HG03045 (cell line): Measurements from ENCODE around the gene ITGB5.

Source experiments
- ATAC-seq: cut with Tn5 transposase; IDR thresholded peaks from one replicate; pipeline ENCODE4 v1.9.1; 2021; ENCODE audit warnings: mild to moderate bottlenecking, moderate library complexity; ENCODE audit not compliant: unreplicated experiment

The ITGB5 gene

DNA sequence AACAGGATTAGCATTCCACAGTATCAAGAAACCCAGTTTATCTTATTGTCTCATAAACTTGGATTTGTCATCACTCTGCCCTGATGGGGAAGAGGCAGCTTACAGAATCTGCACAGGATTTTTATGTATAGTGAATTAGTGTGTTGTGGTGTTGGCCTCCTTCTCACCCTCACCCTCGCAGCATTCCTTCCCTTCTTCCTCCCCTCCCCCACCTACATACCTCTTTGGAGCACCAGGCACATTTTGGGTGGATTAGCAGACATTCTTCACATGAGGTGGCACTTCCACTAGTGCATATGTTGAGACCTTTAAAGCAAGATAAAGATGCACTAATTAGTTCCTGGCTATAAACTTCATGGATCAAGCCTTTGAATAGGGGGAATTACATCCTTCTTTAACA lies 13.9 kb downstream of the ITGB5 start:
- ATAC-seq, result no peak

DNA sequence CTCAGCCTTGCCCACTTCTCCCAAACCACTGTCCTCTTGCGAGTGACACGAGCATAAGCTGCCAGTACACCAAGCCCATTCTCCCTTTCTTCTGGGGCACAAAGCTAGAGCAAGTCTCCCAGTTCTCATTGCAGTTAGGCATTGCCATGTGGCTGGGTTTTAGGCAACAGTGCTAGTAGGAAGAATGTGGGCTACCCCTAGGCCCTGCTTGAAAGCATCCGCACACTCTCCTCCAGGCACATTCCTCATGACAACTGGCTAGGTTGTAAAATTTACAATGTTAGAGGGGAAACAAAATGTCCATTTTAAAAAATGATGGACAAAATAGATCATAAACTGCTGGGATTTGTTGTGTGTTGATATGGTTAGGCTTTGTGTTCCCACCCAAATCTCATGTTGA lies 19.7 kb downstream of the ITGB5 start:
- ATAC-seq, result no peak

DNA sequence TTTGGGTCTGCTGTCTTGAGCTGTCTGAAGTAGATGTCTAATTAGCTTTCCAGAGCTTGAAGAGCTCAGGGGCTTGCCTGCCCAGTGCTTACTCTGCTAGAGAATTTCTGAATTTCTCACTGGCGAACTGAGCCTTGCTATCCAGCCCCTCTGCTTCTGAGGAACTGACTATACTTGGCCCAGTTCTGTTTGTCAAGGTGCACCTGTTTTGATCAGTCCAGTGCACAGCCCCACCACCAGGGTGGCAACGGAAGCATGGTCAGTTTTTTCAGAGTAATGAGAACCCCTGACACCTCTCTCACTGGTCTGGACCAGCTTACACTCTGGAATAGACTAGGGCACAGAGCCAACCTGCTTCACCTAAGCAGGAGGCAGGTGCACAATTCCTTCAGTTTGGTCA lies 25.2 kb downstream of the ITGB5 start:
- no peak for ATAC-seq

DNA sequence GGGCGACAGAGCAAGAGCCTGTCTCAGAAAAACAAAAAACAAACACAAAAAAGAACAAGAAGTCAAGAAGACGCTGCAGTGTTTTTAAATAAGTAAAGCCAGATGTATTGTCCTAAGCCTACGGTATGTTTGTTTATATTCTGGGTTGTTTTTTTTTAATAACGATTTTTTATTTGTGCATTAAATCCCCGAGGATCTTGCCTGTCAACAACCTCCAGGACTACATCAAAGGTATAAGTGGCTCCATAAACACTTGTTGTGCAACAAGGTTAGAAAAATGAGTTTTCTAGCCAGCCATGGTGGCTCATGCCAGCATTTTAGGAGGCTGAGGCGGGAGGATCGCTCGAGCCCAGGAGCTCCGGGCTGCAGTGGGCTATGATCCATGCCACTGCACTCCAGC lies 26.1 kb downstream of the ITGB5 start:
- no peak for ATAC-seq

DNA sequence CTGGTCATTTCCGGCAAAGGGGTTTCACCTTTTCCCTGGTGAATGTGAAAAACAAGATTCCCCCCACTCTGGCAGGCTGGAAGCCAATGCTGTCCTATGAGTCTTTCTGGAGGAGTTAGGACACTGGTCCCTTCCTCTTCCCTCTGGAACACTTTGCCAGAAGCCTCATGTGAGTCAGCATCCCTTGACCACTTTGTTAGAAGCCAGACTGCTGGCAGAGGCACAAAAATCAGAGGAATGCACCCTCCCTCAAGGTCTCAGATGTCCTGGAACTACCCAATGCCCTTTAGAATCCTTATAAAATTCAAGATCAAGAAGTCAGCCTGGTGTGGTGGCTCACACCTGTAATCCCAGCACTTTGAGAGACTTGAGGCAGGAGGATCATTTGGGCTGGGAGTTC lies 26.6 kb downstream of the ITGB5 start:
- ATAC-seq, result no peak

DNA sequence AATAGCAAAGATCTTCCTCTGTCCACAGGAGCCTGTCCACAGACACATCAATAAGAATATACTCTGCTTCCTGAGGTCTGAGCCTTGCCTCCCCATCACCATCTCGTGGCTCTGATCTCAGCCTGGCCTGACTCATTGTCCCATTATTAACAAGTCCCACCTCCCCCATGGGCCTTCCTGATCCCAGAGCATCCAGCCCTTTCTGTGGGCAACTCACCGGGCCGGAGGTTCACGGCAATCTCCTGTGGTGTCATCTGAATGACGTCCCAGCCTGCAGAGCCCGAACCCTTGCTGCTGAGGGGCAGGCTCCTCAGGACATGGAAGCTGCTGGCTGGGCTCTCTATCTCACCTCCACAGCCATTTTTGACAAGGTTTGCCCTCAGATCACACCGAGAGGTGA lies 28.1 kb downstream of the ITGB5 start:
- no peak for ATAC-seq

DNA sequence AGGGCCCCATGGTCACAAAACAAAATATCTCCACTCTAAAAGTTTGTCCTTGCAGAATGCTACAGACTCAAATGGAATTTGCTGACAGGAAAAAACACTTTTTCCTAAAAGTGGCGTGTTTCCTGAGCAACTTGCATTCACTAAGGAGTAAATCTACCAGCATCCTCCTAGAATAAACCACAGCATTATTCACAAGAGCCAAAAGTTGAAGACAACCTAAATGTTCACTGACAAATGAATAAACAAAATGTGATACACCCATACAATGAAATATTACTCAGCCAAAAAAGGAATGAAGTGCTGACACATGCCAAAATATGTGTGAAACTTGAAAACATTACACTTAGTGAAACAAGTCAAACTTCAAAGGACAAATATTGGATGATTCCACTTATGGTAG lies 28.9 kb downstream of the ITGB5 start:
- no peak for ATAC-seq

DNA sequence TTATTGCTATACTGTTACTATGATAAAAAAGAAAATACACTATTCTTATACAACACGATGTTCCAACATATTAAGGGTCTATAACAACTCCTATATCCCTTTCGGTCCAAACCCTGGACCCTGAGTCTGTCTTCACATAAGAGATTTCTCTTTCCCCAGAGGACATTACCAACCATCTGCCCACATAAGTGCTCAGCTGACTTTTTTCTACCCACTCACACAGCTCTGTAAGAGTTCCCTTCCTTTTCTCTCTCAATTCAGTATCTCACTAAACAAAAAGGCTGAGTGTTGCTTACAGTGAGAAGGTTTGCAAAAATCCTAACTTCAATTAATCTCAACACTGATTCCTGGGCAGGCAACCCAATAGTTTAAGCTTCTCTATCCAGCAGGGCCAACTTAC lies 30.5 kb downstream of the ITGB5 start:
- no peak for ATAC-seq

DNA sequence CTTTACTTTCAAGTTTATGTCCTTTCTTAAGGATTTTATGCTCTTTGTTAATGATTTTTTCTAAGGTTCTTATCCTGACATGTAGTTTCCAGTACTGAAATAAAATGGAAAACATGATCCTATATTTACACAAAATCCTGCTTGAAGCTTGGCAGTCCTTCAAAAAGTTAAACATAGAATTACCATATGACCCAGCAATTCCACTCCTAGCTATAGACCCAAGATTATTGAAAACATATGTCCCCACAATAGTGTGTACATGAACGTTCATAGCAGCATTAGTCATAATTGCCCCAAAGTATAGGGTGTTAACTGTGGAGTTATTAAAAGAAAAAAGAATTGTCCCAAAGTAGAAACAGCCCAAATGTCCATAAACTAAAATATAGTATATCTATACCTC lies 33.2 kb downstream of the ITGB5 start:
- ATAC-seq, result no peak

DNA sequence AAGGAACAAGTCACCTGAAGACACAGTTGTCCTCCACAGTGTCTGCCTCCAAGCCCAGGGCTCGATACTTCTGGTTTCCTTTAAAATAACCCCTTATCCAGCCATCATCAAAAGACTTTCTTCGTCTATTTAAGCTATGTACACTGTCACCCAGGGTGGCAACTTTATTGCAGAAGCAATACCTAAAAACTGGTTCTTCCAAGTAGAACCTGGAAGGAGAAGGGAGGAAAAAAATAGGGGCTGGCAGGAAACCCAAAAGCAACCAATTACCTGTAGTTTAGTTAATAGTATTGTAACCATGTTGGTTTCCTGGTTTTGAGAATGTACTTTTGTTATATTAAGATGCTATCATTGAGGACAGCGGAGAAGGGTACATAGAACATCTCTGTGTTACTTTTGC lies 33.7 kb downstream of the ITGB5 start:
- no peak for ATAC-seq

DNA sequence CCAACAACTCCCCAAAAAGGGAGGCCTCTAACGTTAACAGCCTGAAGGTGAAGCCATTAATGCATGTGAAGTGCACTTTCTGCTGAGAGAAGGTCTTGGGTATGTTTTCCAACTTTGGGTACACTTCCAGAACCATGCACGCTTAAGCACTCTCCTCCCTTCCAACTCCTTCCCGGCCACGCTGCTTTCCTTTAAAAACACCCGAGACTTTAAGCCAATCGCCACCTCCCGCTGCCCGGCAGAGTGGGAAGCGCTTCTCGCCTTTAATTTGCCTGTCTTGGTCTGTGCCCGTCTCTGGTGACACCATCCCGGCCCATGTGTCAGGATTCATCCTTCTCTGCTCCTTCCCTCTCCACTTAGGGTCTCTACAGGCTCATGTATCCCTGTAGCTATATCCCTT lies 35.3 kb downstream of the ITGB5 start:
- no peak for ATAC-seq

DNA sequence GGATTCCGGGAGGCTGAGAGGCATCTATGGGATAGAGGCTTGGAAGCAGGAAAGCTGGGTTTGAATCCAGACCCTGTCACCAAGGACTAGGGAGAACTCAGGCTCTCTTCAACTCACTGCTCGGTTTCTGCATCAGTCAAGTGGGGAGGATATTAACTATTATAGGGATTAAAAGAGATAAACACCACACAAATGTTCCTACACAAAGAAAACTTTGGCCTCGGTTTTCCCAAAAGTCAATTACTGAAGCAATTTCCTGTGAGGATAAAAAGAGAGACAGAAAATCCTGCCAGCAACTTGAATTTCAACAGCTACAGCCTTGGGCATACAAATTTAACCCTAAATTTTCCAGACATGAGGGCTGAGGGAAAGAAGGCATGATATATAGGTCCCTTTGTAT lies 36.0 kb downstream of the ITGB5 start:
- ATAC-seq, result no peak

DNA sequence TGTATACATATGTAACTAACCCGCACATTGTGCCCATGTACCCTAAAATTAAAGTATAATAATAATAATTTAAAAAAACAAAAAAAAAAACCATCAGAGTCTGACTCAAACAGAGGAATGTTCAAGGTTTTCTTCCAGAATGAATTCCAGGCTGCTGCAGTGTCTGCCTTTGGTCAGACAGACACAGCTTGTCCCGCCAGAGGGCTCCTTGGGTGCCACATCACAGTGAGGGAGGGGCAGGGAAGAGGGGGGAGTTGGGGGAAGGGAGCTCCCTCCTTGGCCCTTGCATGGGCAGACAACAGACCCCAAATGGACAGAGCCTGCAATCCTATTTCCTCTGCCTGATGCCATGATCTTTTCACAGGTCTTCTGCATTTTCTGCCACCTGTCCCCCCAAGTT lies 36.5 kb downstream of the ITGB5 start:
- ATAC-seq, result no peak

DNA sequence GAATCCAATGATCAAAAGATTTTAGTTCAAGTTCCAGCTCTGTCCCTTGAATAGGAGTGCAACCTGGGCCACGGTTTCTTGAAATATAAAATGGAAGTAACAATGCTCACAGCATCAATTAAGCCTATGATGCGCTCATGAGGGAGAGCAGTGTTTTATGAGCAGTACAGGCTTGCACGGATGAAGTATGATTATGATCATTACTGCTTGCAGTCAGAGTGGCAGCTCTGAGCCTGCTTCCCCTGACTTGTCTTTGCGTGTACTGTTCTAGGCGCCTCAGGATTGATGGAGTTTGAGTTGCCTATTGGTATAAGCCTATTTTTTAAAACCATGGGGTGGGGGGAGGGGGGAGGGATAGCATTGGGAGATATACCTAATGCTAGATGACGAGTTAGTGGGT lies 37.0 kb downstream of the ITGB5 start:
- no peak for ATAC-seq

DNA sequence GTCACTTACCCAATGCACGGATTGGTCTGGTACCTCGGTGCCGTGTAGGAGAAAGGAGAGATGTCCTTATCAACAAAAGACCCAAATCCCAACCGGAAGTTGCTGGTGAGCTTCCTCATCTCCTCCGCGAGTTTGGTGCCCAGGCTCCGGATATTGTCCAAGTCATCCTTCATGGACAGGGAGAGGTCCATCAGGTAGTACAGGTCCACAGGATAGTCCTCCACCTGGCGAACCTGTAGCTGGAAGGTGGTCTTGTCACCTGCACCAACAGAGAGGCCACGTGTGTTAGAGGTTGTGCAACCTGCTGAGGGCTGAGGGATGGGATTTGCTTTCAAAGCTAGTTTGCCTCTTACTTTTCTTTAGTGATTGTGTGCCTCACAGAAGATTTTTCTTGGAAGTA lies 38.9 kb downstream of the ITGB5 start:
- ATAC-seq, result no peak

DNA sequence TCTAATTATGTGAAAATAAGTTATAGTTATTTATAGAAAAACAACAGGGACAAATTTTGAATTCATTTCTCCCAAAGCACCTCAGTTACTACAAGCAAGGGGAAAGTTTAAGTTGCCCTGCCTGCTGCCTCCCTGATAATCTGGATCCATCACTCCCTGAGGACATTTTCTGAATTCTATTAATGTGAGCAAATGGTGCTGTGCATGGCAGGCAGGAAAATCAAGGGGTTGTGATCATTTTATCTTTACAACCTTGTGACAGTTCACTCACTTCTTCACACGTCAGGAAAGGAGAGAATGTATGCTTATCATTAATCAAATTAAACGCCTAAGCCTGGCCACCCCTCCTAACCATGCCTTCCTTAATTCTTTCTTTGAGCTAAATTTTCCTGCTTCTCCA lies 39.3 kb downstream of the ITGB5 start:
- no peak for ATAC-seq

DNA sequence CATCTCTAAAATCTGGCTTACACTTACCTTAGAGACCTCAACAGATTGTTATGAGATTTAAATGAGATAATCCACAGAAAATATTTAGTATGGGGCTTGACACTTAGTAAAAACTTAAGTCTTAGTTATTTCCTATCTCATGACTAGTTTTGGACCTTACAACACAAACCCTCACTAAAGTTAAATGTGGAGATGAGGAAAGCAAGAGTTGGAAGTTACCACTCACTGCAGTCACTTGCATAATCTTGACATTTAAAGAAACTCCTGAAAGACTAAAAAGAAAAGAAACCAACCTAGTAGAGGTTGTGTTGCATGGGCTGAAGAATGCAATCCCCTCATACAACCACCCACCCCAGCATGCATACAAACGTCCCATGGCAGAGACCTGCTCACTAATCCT lies 40.1 kb downstream of the ITGB5 start:
- no peak for ATAC-seq

DNA sequence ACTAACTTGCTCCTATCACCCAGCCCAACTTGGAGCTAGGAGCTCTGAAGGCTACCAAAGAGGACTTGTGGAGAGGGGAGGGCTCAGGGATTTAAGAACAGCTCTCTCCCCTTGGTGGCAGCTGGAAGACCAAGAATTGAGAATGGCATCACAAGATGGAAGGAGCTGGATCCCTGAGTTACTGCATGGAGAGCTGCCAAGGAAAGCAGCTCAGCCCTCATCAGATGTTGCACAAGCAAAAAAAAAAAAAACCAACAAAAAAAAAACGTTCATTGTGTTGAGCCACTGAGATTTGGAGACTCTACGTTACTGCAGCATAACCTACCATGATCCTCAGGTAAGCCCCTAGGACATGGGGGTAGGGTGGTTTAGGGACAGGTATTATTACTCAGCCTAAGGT lies 41.0 kb downstream of the ITGB5 start:
- ATAC-seq, result no peak

DNA sequence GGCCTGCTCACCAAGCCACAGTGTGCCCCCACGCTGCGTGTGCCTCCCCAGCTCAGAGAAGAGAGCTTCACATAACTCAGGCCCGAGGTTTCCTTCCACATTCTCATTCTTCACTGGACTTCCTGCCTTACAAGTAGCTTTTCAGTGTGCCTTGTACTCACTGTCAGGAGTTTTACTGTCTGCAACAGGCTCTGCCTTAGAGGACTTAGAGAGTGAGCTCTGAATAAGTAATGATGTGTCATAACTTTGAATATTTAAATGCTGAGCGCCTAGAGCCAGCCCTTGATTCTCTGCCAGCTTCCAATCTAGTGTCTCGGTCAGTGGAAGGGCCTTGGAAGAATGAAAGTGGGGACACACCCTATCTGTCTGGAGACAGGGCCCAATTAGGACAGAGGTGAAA lies 41.8 kb downstream of the ITGB5 start:
- ATAC-seq, result no peak

DNA sequence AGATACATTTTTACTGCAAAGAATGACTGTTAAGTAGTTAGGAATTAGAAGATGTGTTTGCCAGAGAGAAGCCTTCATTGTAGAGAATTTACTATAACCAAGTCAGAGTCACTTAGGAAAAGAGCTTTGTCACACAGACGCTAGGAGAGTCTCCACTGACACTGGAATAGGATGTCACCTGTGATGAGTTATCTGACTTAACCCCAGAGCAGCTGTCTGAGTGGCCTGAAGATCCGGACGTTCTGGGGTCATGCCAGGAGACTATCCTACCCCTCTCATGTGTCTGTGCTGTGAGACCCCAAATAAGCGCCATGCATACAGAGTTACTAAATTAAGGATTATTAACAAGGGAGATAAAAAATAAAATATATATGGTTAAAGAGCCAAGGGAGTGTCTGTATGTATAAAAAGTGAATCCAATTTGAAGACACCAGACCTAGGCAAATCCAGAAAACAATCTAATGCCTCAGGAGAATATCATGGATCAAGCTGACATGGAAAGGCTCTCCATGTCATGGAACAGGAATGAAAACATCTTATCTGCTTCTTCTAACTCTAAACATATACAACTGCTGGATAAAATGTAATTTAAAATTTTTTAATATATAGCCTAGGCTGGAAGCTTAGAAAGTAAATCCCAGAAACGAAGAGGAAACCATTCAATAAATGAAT lies 43.5 kb downstream of the ITGB5 start:
- no peak for ATAC-seq

DNA sequence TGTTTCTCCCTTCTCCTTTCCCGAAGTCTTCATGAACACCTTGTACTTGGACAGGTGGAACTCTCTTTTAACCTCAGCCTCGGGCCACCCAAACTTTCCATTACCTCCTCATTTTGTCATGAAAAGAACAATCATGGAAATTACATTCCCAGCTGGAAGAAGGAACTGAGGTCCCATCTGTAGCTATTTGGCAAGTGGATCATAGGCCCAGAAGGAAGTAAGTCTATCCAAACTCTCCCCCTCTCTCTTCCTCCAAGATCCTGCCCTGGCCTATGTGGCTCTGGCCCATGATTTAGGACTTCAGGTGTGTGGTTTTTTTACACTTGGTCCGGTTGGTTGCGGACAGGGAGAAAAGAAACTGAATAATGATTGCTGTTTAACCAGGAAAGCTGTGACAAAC lies 44.1 kb downstream of the ITGB5 start:
- no peak for ATAC-seq

DNA sequence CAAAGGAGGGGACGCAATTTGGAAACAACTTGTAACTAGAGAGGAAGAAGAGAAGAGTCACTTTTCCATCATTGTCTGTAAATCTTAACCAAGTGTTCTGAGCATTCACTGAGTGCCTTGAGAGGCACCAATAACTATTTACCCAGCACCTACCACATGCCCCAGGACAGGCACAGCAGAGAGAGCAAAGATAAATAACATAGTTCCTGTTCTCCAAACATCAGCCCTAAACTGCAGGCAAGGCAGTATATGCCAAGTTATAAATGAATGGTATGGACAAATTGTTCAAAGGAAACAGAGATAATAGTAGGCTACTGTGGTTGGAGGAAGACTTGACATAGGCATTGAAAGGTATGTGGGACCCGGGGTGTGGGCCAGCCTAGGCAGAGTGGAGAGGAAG lies 45.6 kb downstream of the ITGB5 start:
- no peak for ATAC-seq

DNA sequence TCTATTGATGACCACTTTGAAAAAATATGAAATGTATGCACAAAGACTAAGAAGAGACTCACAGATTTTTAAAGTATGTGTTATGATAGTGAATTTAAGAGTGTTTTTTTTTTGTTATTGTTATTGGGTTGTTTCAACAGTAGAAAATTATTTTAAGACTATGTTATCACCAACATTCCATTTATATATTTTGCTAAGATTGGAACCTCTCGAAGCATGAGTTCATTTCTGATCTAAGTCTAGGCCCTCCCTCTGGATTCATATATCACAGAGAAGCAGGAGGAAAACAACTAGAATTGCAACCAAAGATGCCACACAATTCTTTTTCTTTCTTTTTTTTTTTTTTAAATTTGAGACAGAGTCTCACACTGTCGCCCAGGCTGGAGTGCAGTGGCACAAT lies 46.8 kb downstream of the ITGB5 start:
- no peak for ATAC-seq

DNA sequence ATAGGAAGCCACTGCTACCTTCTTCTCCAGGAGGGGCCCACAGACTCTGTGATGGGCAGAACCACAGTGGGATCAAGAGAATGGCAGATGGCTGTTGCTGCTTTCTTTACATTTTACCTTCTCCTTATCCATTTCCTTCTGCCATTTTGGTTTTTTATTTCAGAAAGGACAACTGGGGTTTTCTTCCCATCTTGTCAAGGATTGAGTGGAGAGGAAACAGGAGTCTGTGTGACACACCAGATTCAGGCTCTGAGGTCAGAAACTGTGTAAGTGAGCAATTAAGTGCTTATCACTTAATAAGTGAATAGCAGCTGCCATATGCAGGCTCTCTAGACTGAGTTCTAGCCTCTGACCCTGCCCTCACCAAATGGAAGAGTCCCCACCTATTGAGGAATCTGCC lies 47.3 kb downstream of the ITGB5 start:
- no peak for ATAC-seq
